ENCODE results near the gene PPM1J.

DNA sequence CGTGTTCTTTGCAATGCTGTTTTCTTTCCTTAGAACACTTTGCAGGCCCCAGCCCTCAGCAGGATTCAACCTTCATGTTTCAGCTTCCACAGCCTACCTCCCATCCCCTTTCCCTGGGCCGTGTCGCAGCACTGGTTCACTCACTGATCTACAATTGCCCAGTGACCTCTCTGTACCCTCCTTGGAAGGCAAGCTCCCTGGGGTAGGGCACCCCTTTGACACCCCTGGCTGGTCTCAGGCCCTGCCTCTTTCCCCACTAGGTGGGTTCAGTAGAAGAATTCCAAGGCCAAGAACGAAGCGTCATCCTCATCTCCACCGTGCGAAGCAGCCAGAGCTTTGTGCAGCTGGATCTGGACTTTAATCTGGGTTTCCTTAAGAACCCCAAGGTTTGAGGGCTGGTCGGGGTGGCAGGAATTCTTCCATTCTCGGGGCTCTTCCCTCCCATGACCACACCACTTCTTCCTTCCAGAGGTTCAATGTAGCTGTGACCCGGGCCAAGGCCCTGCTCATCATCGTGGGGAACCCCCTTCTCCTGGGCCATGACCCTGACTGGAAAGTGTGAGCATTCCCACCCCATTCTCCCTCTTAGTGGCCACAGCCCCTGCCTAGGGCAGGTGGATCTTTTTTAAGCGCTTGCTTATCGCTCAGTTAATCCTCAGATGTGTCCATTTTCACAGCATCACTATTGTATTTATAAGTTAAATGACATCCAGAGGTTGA is 15.5 kb downstream of the PPM1J start:
- TF ChIP-seq, protein P1, sequence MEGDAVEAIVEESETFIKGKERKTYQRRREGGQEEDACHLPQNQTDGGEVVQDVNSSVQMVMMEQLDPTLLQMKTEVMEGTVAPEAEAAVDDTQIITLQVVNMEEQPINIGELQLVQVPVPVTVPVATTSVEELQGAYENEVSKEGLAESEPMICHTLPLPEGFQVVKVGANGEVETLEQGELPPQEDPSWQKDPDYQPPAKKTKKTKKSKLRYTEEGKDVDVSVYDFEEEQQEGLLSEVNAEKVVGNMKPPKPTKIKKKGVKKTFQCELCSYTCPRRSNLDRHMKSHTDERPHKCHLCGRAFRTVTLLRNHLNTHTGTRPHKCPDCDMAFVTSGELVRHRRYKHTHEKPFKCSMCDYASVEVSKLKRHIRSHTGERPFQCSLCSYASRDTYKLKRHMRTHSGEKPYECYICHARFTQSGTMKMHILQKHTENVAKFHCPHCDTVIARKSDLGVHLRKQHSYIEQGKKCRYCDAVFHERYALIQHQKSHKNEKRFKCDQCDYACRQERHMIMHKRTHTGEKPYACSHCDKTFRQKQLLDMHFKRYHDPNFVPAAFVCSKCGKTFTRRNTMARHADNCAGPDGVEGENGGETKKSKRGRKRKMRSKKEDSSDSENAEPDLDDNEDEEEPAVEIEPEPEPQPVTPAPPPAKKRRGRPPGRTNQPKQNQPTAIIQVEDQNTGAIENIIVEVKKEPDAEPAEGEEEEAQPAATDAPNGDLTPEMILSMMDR (conservative IDR thresholded peaks at IDR 0.05; ENCODE audit: low read length) = no peak
- no peak for TF ChIP-seq EZH2phosphoT487 (IDR thresholded peaks at IDR 0.05; ENCODE audit: borderline replicate concordance)

Measured in Loucy (cell line).